SU-DHL-6 (cell line): ENCODE data around the gene PDIK1L.

Source experiments
- H2AFZ ChIP-seq: fragments of 200-600 bp; sonication (generic); 2 replicates; pipeline ENCODE4 v1.6.1; 2014; ENCODE audit warnings: low read depth, mild to moderate bottlenecking, moderate library complexity, mixed read lengths, antibody characterized with exemption, low read length; ENCODE audit not compliant: severe bottlenecking
- H3F3A ChIP-seq: fragments of 200-600 bp; shearing (Covaris generic); 2 replicates; pipeline ENCODE4 v1.6.0; 2016; ENCODE audit warnings: antibody characterized with exemption, mild to moderate bottlenecking; ENCODE audit not compliant: insufficient read depth
- H3K27ac ChIP-seq: fragments of 200-600 bp; sonication (generic); 2 replicates; pipeline ENCODE4 v1.5.1; 2016; ENCODE audit warnings: low read depth, mild to moderate bottlenecking, low read length, moderate library complexity, mixed read lengths
- H3K27me3 ChIP-seq: fragments of 200-600 bp; sonication (generic), shearing (Covaris generic); 2 replicates; pipeline ENCODE4 v1.6.0; 2014; ENCODE audit warnings: mild to moderate bottlenecking, low read length
- H3K36me3 ChIP-seq: fragments of 200-600 bp; sonication (generic); 2 replicates; pipeline ENCODE4 v1.6.1; 2014; ENCODE audit warnings: mild to moderate bottlenecking, low read length, mixed read lengths
- H3K4me2 ChIP-seq: fragments of 300-600, 200-600 bp; shearing (Covaris generic), sonication (generic); 2 replicates; pipeline ENCODE4 v1.6.0; 2014; ENCODE audit warnings: low read length, low read depth, mild to moderate bottlenecking; ENCODE audit not compliant: poor library complexity, severe bottlenecking
- H3K4me3 ChIP-seq: fragments of 200-600 bp; sonication (generic); 2 replicates; pipeline ENCODE4 v1.5.1; 2014; ENCODE audit warnings: antibody characterized with exemption, low read length, mild to moderate bottlenecking, mixed read lengths; ENCODE audit not compliant: insufficient read depth, poor library complexity, severe bottlenecking
- H3K79me2 ChIP-seq: fragments of 200-600 bp; sonication (generic); 2 replicates; pipeline ENCODE4 v1.6.1; 2014; ENCODE audit warnings: mild to moderate bottlenecking, low read length, moderate library complexity; ENCODE audit not compliant: insufficient read depth
- H3K9ac ChIP-seq: fragments of 200-600 bp; sonication (generic); 2 replicates; pipeline ENCODE4 v1.7.0; 2014; ENCODE audit warnings: mild to moderate bottlenecking, low read length
- H3K9me2 ChIP-seq: fragments of 200-600 bp; sonication (generic); replicated peaks from 2 replicates; pipeline ENCODE4 v1.6.1; 2014; ENCODE audit warnings: low read length; ENCODE audit not compliant: insufficient read depth
- H3K9me3 ChIP-seq: fragments of 200-600 bp; sonication (generic); 2 replicates; pipeline ENCODE4 v1.6.1; 2014; ENCODE audit warnings: low read length, mixed read lengths; ENCODE audit not compliant: insufficient read depth
- H4K20me1 ChIP-seq: fragments of 200-600 bp; sonication (generic); 2 replicates; pipeline ENCODE4 v1.6.1; 2014; ENCODE audit warnings: low read depth, mild to moderate bottlenecking, antibody characterized with exemption, low read length, moderate library complexity, mixed read lengths
- CTCF ChIP-seq: fragments of 200-600 bp; sonication (generic); IDR thresholded peaks from one replicate; pipeline ENCODE4 v1.5.1; 2017; ENCODE audit warnings: antibody characterized with exemption, mild to moderate bottlenecking, low read length, moderate library complexity; ENCODE audit not compliant: insufficient read depth, poor library complexity, severe bottlenecking
- EZH2phosphoT487 ChIP-seq: fragments of 200-600 bp; sonication (generic), shearing (Covaris generic); conservative IDR thresholded peaks from 2 replicates; pipeline ENCODE4 v1.6.1; 2018; ENCODE audit warnings: mild to moderate bottlenecking, antibody characterized with exemption, low read length, moderate library complexity, mixed read lengths

Gene PDIK1L

GRCh38 chr1:26134466-26134865 is 22.8 kb downstream of the PDIK1L start:
- Histone ChIP-seq H2AFZ (no peak overlapping the region), H3K9ac (no peak overlapping the region), H3K36me3 (no peaks in the 10 kb centered on the region), H3K27me3 (no peaks in the 10 kb centered on the region), H3K4me2 (no peak overlapping the region), H3K4me3 (no peak overlapping the region), H3F3A (no peaks in the 10 kb centered on the region), H4K20me1 (no peaks in the 10 kb centered on the region), H3K9me3 (no peaks in the 10 kb centered on the region), H3K9me2 (no peaks in the 10 kb centered on the region), H3K27ac (no peak overlapping the region), H3K79me2 (no peaks in the 10 kb centered on the region)
- TF ChIP-seq CTCF (no peak), EZH2phosphoT487 (no peak)

GRCh38 chr1:26138974-26139558 is 27.4 kb downstream of the PDIK1L start:
- Histone ChIP-seq H3K9me2 (no peaks in the 10 kb centered on the region), H3K79me2 (no peaks in the 10 kb centered on the region), H2AFZ (no peak overlapping the region), H3K9me3 (no peaks in the 10 kb centered on the region), H3F3A (no peaks in the 10 kb centered on the region), H3K4me2 (no peak overlapping the region), H3K4me3 (no peak overlapping the region), H3K27me3 (no peaks in the 10 kb centered on the region), H4K20me1 (no peaks in the 10 kb centered on the region), H3K36me3 (no peaks in the 10 kb centered on the region), H3K27ac (no peak overlapping the region), H3K9ac (no peak overlapping the region)
- no peak for TF ChIP-seq EZH2phosphoT487
- TF ChIP-seq CTCF: no peak

- Histone ChIP-seq H3K36me3 (no peaks in the 10 kb centered on the region), H2AFZ (no peak overlapping the region), H3K4me2 (no peak overlapping the region), H3K9me2 (no peaks in the 10 kb centered on the region), H3K27me3 (no peaks in the 10 kb centered on the region), H4K20me1 (no peaks in the 10 kb centered on the region), H3K79me2 (no peaks in the 10 kb centered on the region), H3F3A (no peaks in the 10 kb centered on the region; the same call in 1 of the 2 replicates), H3K9ac (no peak overlapping the region), H3K27ac (no peak overlapping the region), H3K9me3 (no peaks in the 10 kb centered on the region), H3K4me3 (no peak overlapping the region)
- no peak for TF ChIP-seq CTCF
- TF ChIP-seq EZH2phosphoT487: no peak
Measured at GRCh38 chr1:26142159-26142558, 30.5 kb downstream of the PDIK1L start.
